OCI-LY7 (cell line): ENCODE results near the gene SEMA3D. TPM values are rescaled to one million over a fixed set of nuclear protein-coding genes. Genes with fewer than 3 reads are reported as not detected.

Experiments used
- BruUV-seq: library from RNA; stranded (reverse); fragments of 400-500 nt; replicated peaks from 2 replicates; lab custom pipeline; 2021; lab: Mats Ljungman, UMichigan
- CTCF ChIA-PET: fragments of 300-600 bp; sonication (Branson Sonifier 250); formaldehyde crosslinking; loops from one replicate; lab custom pipeline; 2022; ENCODE audit warnings: antibody characterized with exemption; ENCODE audit not compliant: unreplicated experiment; lab: Charles Lee
- POLR2A ChIA-PET: fragments of 300-600 bp; sonication (Branson Sonifier 250); formaldehyde crosslinking; loops from one replicate; lab custom pipeline; 2022; ENCODE audit warnings: antibody characterized with exemption; lab: Charles Lee
- DNase-seq: peaks from one replicate; pipeline ENCODE4 v3.0.0-alpha.2; 2015; ENCODE audit warnings: low spot score
- H2AFZ ChIP-seq: fragments of 200-600 bp; sonication (generic), shearing (Covaris generic); 2 replicates; pipeline ENCODE4 v1.6.1; 2014; ENCODE audit warnings: mild to moderate bottlenecking, antibody characterized with exemption, low read length, moderate library complexity
- H3K27ac ChIP-seq: fragments of 200-600 bp; sonication (generic); 2 replicates; pipeline ENCODE4 v1.5.1; 2014; ENCODE audit warnings: mixed run types, low read depth, mild to moderate bottlenecking, moderate library complexity, low read length, inconsistent platforms; ENCODE audit not compliant: poor library complexity, severe bottlenecking
- H3K36me3 ChIP-seq: fragments of 200-600 bp; sonication (generic); 2 replicates; pipeline ENCODE4 v1.6.1; 2014; ENCODE audit warnings: mild to moderate bottlenecking, antibody characterized with exemption, low read length, moderate library complexity, mixed read lengths; ENCODE audit not compliant: insufficient read depth
- H3K4me1 ChIP-seq: fragments of 200-600 bp; sonication (generic); 2 replicates; pipeline ENCODE4 v1.5.1; 2014; ENCODE audit warnings: mild to moderate bottlenecking, low read length; ENCODE audit not compliant: insufficient read depth, poor library complexity, severe bottlenecking
- H3K4me2 ChIP-seq: fragments of 200-600 bp; sonication (generic); 2 replicates; pipeline ENCODE4 v1.6.1; 2014; ENCODE audit warnings: mild to moderate bottlenecking, low read length
- H3K4me3 ChIP-seq: fragments of 200-600 bp; sonication (generic); 2 replicates; pipeline ENCODE4 v1.5.1; 2014; ENCODE audit warnings: mild to moderate bottlenecking, low read depth, low read length; ENCODE audit not compliant: poor library complexity, severe bottlenecking
- H3K79me2 ChIP-seq: fragments of 200-600 bp; sonication (generic); 2 replicates; pipeline ENCODE4 v1.6.1; 2016; ENCODE audit warnings: low read depth, mild to moderate bottlenecking, low read length, moderate library complexity, mixed read lengths; ENCODE audit not compliant: insufficient read depth
- H3K9me2 ChIP-seq: fragments of 200-600 bp; sonication (generic); 2 replicates; pipeline ENCODE4 v1.6.1; 2016; ENCODE audit warnings: mild to moderate bottlenecking, low read length, mixed read lengths; ENCODE audit not compliant: insufficient read depth
- H3K9me3 ChIP-seq: fragments of 200-600 bp; sonication (generic); 2 replicates; pipeline ENCODE4 v1.6.1; 2014; ENCODE audit warnings: mild to moderate bottlenecking, mixed run types, low read length, mixed read lengths
- H4K20me1 ChIP-seq: fragments of 200-600 bp; sonication (generic); 2 replicates; pipeline ENCODE4 v1.6.1; 2014; ENCODE audit warnings: mild to moderate bottlenecking, antibody characterized with exemption, low read length, moderate library complexity, mixed read lengths; ENCODE audit not compliant: insufficient read depth
- EZH2phosphoT487 ChIP-seq: fragments of 200-600 bp; sonication (generic); IDR thresholded peaks from 2 replicates; pipeline ENCODE4 v1.6.1; 2018; ENCODE audit warnings: low read depth, borderline replicate concordance, mild to moderate bottlenecking, mixed run types, antibody characterized with exemption, low read length, moderate library complexity, mixed read lengths
- intact Hi-C: fragments of 100-400 bp; cut with micrococcal nuclease; formaldehyde crosslinking; loops from one replicate; pipeline ENCODE4 v1.10.0; 2022; ENCODE audit not compliant: unreplicated experiment
- total RNA-seq, 2 experiments: library from RNA; depleted of rRNA in 1 of 2; stranded (reverse); fragments of >200 nt in 1 of 2; shearing (Covaris generic) in 1 of 2; gene quantifications; 2 replicates each; pipeline ENCODE4 v1.2.3, GENCODE V29; 2014 to 2022
- TF ChIP-seq, protein P1 (sequence below): fragments of 200-600 bp; sonication (generic); conservative IDR thresholded peaks from 2 replicates; pipeline ENCODE4 v1.5.1; 2014; ENCODE audit warnings: mild to moderate bottlenecking, antibody characterized with exemption, low read length, moderate library complexity, mixed read lengths

Gene SEMA3D
- total RNA-seq, 2 experiments from 2014 or later, result not detected

DNA sequence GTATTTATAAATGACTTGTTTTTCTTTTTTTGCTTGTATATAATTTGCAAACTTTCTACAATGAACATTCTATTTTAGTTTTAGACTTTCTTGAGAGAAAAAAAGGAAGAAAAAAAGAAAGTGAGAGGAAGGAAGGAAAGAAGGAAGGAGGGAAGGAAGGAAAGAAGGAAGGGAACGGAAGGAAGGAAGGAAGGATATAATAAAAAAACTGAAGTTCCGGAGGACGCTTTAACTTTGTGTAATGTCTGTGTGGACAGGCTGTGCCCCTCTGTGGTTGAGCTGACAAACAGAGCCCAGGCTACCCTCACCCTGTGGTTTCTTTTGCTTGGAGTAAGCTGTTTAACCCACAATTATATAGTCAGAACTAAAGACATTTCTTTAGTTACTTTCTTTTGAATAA is 108.7 kb downstream of the SEMA3D start:
- H3K27ac ChIP-seq, result no peak overlapping the region
- no peaks in the 10 kb centered on the region for H4K20me1 ChIP-seq
- H3K79me2 ChIP-seq, result no peaks in the 10 kb centered on the region
- H3K36me3 ChIP-seq, result no peaks in the 10 kb centered on the region
- CTCF ChIA-PET, result no interaction called here
- no peak for DNase-seq
- H3K4me2 ChIP-seq, result no peak overlapping the region
- H2AFZ ChIP-seq, result no peak overlapping the region
- intact Hi-C loops, result no loop called here
- H3K4me1 ChIP-seq, result no peaks in the 10 kb centered on the region
- H3K4me3 ChIP-seq, result no peak overlapping the region
- no peaks in the 10 kb centered on the region for H3K9me3 ChIP-seq
- POLR2A ChIA-PET, result interaction anchor here (0.6 kb wide), 1 partner anchor 760 kb away, joined by 4 read pairs; no protein-coding TSS in a partner anchor
- no peaks in the 10 kb centered on the region for H3K9me2 ChIP-seq
- BruUV-seq, result no TSS peak
- TF ChIP-seq, protein P1, sequence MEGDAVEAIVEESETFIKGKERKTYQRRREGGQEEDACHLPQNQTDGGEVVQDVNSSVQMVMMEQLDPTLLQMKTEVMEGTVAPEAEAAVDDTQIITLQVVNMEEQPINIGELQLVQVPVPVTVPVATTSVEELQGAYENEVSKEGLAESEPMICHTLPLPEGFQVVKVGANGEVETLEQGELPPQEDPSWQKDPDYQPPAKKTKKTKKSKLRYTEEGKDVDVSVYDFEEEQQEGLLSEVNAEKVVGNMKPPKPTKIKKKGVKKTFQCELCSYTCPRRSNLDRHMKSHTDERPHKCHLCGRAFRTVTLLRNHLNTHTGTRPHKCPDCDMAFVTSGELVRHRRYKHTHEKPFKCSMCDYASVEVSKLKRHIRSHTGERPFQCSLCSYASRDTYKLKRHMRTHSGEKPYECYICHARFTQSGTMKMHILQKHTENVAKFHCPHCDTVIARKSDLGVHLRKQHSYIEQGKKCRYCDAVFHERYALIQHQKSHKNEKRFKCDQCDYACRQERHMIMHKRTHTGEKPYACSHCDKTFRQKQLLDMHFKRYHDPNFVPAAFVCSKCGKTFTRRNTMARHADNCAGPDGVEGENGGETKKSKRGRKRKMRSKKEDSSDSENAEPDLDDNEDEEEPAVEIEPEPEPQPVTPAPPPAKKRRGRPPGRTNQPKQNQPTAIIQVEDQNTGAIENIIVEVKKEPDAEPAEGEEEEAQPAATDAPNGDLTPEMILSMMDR, result no peak
- no peak for TF ChIP-seq EZH2phosphoT487

DNA sequence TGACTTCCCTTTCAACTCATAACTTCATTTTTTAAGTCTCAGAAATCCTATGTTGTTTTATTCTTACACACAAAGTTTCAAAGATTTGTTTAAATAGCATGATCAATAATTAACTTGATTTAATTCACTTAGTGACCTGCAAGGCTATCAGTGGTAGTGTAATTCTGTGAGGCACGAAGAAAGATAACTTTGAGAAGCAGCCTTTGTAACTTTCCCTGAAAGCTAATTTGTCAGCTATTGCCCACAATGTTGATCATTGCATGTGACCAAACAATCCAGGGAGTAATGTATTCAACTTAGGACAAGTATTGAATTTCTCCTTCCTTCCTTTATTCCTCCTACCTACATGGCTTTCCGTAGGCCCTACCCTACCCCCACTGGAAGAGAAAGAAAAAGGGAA is 111.0 kb downstream of the SEMA3D start:
- POLR2A ChIA-PET, result no interaction called here
- BruUV-seq, result no TSS peak
- no peaks in the 10 kb centered on the region for H3K4me1 ChIP-seq
- TF ChIP-seq EZH2phosphoT487, result no peak
- TF ChIP-seq, protein P1, result no peak
- H3K27ac ChIP-seq, result no peak overlapping the region
- no peaks in the 10 kb centered on the region for H3K36me3 ChIP-seq
- H3K9me2 ChIP-seq, result no peaks in the 10 kb centered on the region
- H3K9me3 ChIP-seq, result no peaks in the 10 kb centered on the region
- H3K4me3 ChIP-seq, result no peak overlapping the region
- DNase-seq, result no peak
- no peak overlapping the region for H2AFZ ChIP-seq
- H3K79me2 ChIP-seq, result no peaks in the 10 kb centered on the region
- CTCF ChIA-PET, result no interaction called here
- no peak overlapping the region for H3K4me2 ChIP-seq
- intact Hi-C loops, result no loop called here
- no peaks in the 10 kb centered on the region for H4K20me1 ChIP-seq

DNA sequence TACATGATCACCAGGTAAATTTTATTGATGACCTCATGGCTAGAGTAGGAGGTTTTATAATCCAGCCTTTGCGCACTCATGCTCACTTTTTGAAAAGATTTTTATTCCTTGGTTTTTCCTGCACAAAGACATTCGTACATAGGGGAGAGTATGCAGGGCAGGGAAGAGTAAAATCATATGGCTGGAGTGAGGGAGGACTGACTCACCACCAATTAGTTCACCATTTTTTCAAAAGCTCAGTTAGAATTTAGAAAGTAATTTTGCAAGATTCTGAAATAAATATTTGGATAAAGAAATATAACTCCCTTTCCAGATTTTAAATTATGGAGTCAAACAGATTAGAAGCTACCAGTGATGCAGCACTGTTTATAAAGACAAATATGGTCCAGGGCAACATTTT is 111.9 kb downstream of the SEMA3D start:
- Histone ChIP-seq H4K20me1 (no peaks in the 10 kb centered on the region), H3K36me3 (no peaks in the 10 kb centered on the region), H3K4me1 (no peaks in the 10 kb centered on the region), H3K4me2 (no peak overlapping the region), H3K4me3 (no peak overlapping the region), H3K9me3 (no peaks in the 10 kb centered on the region), H3K79me2 (no peaks in the 10 kb centered on the region), H3K27ac (no peak overlapping the region), H2AFZ (no peak overlapping the region), H3K9me2 (no peaks in the 10 kb centered on the region)
- CTCF ChIA-PET, result no interaction called here
- TF ChIP-seq, protein P1, result no peak
- no peak for TF ChIP-seq EZH2phosphoT487
- POLR2A ChIA-PET, result interaction anchor here (0.8 to 1.0 kb wide), 2 partner anchors 149 to 1151 kb away, joined by 3 to 6 read pairs; no protein-coding TSS in a partner anchor
- BruUV-seq, result no TSS peak
- no peak for DNase-seq
- intact Hi-C loops, result no loop called here
